ENCODE measurements around the gene FKBP1B.

FKBP1B gene

GRCh38 chr2:24076849-24077534, 27.5 kb downstream of the FKBP1B start:
- H3K36me3 ChIP-seq (replicated peaks) = peaks cover 9% of the 10 kb centered on the region
- H3K27me3 ChIP-seq (replicated peaks) = no peaks in the 10 kb centered on the region
- peak overlapping the region; percentile 94 for H3K4me3 ChIP-seq (ENCODE audit: low read depth, low read length)
- H3K27ac ChIP-seq = peak overlapping the region; percentile 32
- in situ Hi-C loops (cut with HindIII; ENCODE audit: low pct_ligation_motif_present, low sequenced_read_pairs) = no loop called here
- no peak for TF ChIP-seq CTCF (IDR thresholded peaks at IDR 0.05; ENCODE audit: low read depth, low read length, missing control alignments)
- no peak for DNase-seq

- TF ChIP-seq CTCF (IDR thresholded peaks at IDR 0.05; ENCODE audit: low read depth, low read length, missing control alignments) = no peak
- peaks cover 14% of the 10 kb centered on the region for H3K36me3 ChIP-seq (replicated peaks)
- DNase-seq = no peak
- H3K27ac ChIP-seq = peak overlapping the region; percentile 32
- in situ Hi-C loops (cut with HindIII; ENCODE audit: low pct_ligation_motif_present, low sequenced_read_pairs) = no loop called here
- peak overlapping the region; percentile 94 for H3K4me3 ChIP-seq (ENCODE audit: low read depth, low read length)
- H3K27me3 ChIP-seq (replicated peaks) = no peaks in the 10 kb centered on the region
Measured at GRCh38 chr2:24077535-24077877, 28.0 kb downstream of the FKBP1B start.

DNA sequence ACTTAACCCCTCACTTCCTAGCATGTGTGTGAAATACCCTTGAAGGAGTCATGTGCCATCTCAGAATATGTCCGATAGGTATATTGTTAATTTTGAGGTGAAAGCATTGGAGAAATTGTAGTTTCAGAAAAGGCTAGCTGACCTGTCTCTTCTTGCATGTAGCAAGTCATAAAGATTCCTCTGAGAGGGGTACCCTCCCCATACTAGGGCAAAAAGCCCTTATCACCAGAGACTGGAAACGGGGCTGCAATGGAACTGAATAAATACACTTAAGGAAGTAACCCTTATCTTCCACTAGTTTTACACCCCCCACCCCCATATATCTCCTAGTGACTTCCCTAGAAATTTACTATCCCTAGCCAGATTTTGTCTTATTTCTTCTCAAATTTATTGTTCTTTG, 28.3 kb downstream of the FKBP1B start:
- in situ Hi-C loops (cut with HindIII; ENCODE audit: low pct_ligation_motif_present, low sequenced_read_pairs) = no loop called here
- no peak for DNase-seq
- H3K4me3 ChIP-seq (ENCODE audit: low read depth, low read length) = peak overlapping the region; percentile 94
- H3K36me3 ChIP-seq (replicated peaks) = peaks cover 16% of the 10 kb centered on the region
- H3K27ac ChIP-seq = no peak overlapping the region
- TF ChIP-seq CTCF (IDR thresholded peaks at IDR 0.05; ENCODE audit: low read depth, low read length, missing control alignments) = no peak
- no peaks in the 10 kb centered on the region for H3K27me3 ChIP-seq (replicated peaks)

DNA sequence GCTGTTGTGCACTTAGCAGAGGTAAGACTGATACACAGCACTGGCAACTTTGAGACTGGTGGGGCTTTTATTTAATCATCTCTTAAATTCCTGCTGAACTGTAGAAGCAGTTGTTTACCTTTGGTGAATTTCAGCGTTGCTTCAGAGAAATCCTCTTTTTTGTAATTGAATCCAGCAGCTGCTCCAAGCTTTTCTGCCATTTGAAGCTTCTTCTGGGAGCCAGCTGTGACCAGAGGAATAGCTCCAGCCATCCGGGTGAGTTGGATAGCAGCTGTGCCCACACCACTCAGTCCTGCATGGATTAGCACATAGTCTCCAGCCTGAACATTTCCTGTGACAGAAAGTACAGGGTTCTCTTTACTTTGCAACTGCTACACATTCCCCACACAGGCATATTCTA, 31.2 kb downstream of the FKBP1B start:
- no peak overlapping the region for H3K4me3 ChIP-seq (ENCODE audit: low read depth, low read length)
- TF ChIP-seq CTCF (IDR thresholded peaks at IDR 0.05; ENCODE audit: low read depth, low read length, missing control alignments) = no peak
- in situ Hi-C loops (cut with HindIII; ENCODE audit: low pct_ligation_motif_present, low sequenced_read_pairs) = no loop called here
- peaks cover 14% of the 10 kb centered on the region for H3K36me3 ChIP-seq (replicated peaks)
- no peak overlapping the region for H3K27ac ChIP-seq
- no peaks in the 10 kb centered on the region for H3K27me3 ChIP-seq (replicated peaks)
- no peak for DNase-seq

GRCh38 chr2:24082787-24083566, 33.4 kb downstream of the FKBP1B start:
- Histone ChIP-seq H3K4me3 (ENCODE audit: low read depth, low read length) (peak overlapping the region; percentile 78), H3K27ac (peak overlapping the region; percentile 52), H3K36me3 (replicated peaks) (peaks cover 14% of the 10 kb centered on the region), H3K27me3 (replicated peaks) (no peaks in the 10 kb centered on the region)
- TF ChIP-seq CTCF (IDR thresholded peaks at IDR 0.05; ENCODE audit: low read depth, low read length, missing control alignments) = no peak
- in situ Hi-C loops (cut with HindIII; ENCODE audit: low pct_ligation_motif_present, low sequenced_read_pairs) = no loop called here
- no peak for DNase-seq
